Large intestine (tissue), 12 donors: ENCODE results near the gene ZBTB34. TPM values are rescaled to one million over a fixed set of nuclear protein-coding genes. Genes with fewer than 3 reads are reported as not detected.
A peak's percentile ranks its signal among the peaks of the same experiment; 100 is the strongest.
"Not testable (repeated sequence)": the region's sequence is repeated elsewhere in the genome, so short reads cannot be mapped to it uniquely, and the experiment has no call there.

ENCODE experiments used
- DNase-seq, 2 donors: peaks; one replicate each; pipeline versions ENCODE4 v3.0.0 to v3.0.0-alpha.2; 2013
- H3K27ac ChIP-seq: one replicate; pipeline ENCODE4 v1.5.1; 2013; ENCODE audit warnings: low read length
- H3K27me3 ChIP-seq: 2 replicates; pipeline ENCODE4 v1.6.1; 2013; ENCODE audit warnings: low read length; ENCODE audit not compliant: control insufficient read depth, insufficient read depth
- H3K36me3 ChIP-seq: 2 replicates; pipeline ENCODE4 v1.6.1; 2013; ENCODE audit warnings: low read length; ENCODE audit not compliant: control insufficient read depth, insufficient read depth
- H3K4me1 ChIP-seq: one replicate; pipeline ENCODE4 v1.6.1; 2013; ENCODE audit warnings: low read length; ENCODE audit not compliant: control insufficient read depth, insufficient read depth
- H3K4me3 ChIP-seq: one replicate; pipeline ENCODE4 v1.5.1; 2013; ENCODE audit warnings: low read length
- H3K9me3 ChIP-seq: one replicate; pipeline ENCODE4 v1.6.1; 2013; ENCODE audit warnings: mild to moderate bottlenecking, low read depth, low read length, moderate library complexity; ENCODE audit not compliant: control insufficient read depth
- WGBS: methylation state at CpG from one replicate; pipeline ENCODE4 v1.1.5; 2013; ENCODE audit warnings: low lambda C conversion rate; ENCODE audit not compliant: insufficient coverage; 5-methylcytosine and 5-hydroxymethylcytosine counted together
- long read RNA-seq, 11 donors: transcript quantifications; one replicate each; lab custom pipeline, GENCODE V29; 2026
- polyA plus RNA-seq: library from polyadenylated mRNA; unstranded; fragments of 120-200 nt; gene quantifications from one replicate; pipeline ENCODE4 v1.2.1, GENCODE V29; 2013

The ZBTB34 gene, protein sequence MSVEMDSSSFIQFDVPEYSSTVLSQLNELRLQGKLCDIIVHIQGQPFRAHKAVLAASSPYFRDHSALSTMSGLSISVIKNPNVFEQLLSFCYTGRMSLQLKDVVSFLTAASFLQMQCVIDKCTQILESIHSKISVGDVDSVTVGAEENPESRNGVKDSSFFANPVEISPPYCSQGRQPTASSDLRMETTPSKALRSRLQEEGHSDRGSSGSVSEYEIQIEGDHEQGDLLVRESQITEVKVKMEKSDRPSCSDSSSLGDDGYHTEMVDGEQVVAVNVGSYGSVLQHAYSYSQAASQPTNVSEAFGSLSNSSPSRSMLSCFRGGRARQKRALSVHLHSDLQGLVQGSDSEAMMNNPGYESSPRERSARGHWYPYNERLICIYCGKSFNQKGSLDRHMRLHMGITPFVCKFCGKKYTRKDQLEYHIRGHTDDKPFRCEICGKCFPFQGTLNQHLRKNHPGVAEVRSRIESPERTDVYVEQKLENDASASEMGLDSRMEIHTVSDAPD
- 14.6 TPM for polyA plus RNA-seq
- long read RNA-seq, donor 1, full-length matches to known transcripts = 10 of 10 reads
- long read RNA-seq, donor 1, partial matches to known transcripts = 0 of 10 reads
- long read RNA-seq, donor 1, other reads (novel, unspliced or antisense) = 0 of 10 reads
- long read RNA-seq, donor 2, full-length matches to known transcripts = 17 of 17 reads
- long read RNA-seq, donor 2, partial matches to known transcripts = 0 of 17 reads
- long read RNA-seq, donor 2, other reads (novel, unspliced or antisense) = 0 of 17 reads
- long read RNA-seq, donor 3 = 0 reads
- long read RNA-seq, donor 4, full-length matches to known transcripts = 5 of 5 reads
- long read RNA-seq, donor 4, partial matches to known transcripts = 0 of 5 reads
- long read RNA-seq, donor 4, other reads (novel, unspliced or antisense) = 0 of 5 reads
- long read RNA-seq, donor 5, full-length matches to known transcripts = 12 of 12 reads
- long read RNA-seq, donor 5, partial matches to known transcripts = 0 of 12 reads
- long read RNA-seq, donor 5, other reads (novel, unspliced or antisense) = 0 of 12 reads
- long read RNA-seq, donor 6, full-length matches to known transcripts = 27 of 27 reads
- long read RNA-seq, donor 6, partial matches to known transcripts = 0 of 27 reads
- long read RNA-seq, donor 6, other reads (novel, unspliced or antisense) = 0 of 27 reads
- long read RNA-seq, donor 7, full-length matches to known transcripts = 15 of 15 reads
- long read RNA-seq, donor 7, partial matches to known transcripts = 0 of 15 reads
- long read RNA-seq, donor 7, other reads (novel, unspliced or antisense) = 0 of 15 reads
- long read RNA-seq, donor 8, full-length matches to known transcripts = 29 of 29 reads
- long read RNA-seq, donor 8, partial matches to known transcripts = 0 of 29 reads
- long read RNA-seq, donor 8, other reads (novel, unspliced or antisense) = 0 of 29 reads
- long read RNA-seq, donor 9, full-length matches to known transcripts = 12 of 12 reads
- long read RNA-seq, donor 9, partial matches to known transcripts = 0 of 12 reads
- long read RNA-seq, donor 9, other reads (novel, unspliced or antisense) = 0 of 12 reads
- long read RNA-seq, donor 10, full-length matches to known transcripts = 26 of 26 reads
- long read RNA-seq, donor 10, partial matches to known transcripts = 0 of 26 reads
- long read RNA-seq, donor 10, other reads (novel, unspliced or antisense) = 0 of 26 reads
- long read RNA-seq, donor 11, full-length matches to known transcripts = 13 of 13 reads
- long read RNA-seq, donor 11, partial matches to known transcripts = 0 of 13 reads
- long read RNA-seq, donor 11, other reads (novel, unspliced or antisense) = 0 of 13 reads

- H3K36me3 ChIP-seq = peaks cover 13% of the 10 kb centered on the region
- peak within 1 kb of the TSS; percentile 86 for H3K27ac ChIP-seq
- H3K27me3 ChIP-seq = peaks cover 7% of the 10 kb centered on the region
- DNase-seq = peak; percentile 47 to 72
- no peaks in the 10 kb centered on the region for H3K9me3 ChIP-seq
- peaks cover 16% of the 10 kb centered on the region for H3K4me1 ChIP-seq
- H3K4me3 ChIP-seq = peak within 1 kb of the TSS; percentile 81
- WGBS = no CpG with 5 or more reads among the region's 67 CpGs
These were observed at the start of gene ZBTB34 for GRCh38 chr9:126860077-126860756. TSS of gene ZBTB34 (plus strand) at chr9:126860639. CDS start at chr9:126879400, 18,761 bp downstream.

GRCh38 chr9:126813072-126813471 is 47.4 kb upstream of the ZBTB34 start:
- no peaks in the 10 kb centered on the region for H3K4me1 ChIP-seq
- peaks cover 22% of the 10 kb centered on the region for H3K9me3 ChIP-seq
- H3K4me3 ChIP-seq = no peak overlapping the region
- H3K27me3 ChIP-seq = no peaks in the 10 kb centered on the region
- DNase-seq = no peak
- H3K27ac ChIP-seq = no peak overlapping the region
- WGBS = 100% methylated on average over 2 of the region's 11 CpGs
- peaks cover 25% of the 10 kb centered on the region for H3K36me3 ChIP-seq

GRCh38 chr9:126814091-126814490 is 46.3 kb upstream of the ZBTB34 start:
- no peak for DNase-seq
- H3K4me3 ChIP-seq = no peak overlapping the region
- H3K9me3 ChIP-seq = peaks cover 29% of the 10 kb centered on the region
- H3K27ac ChIP-seq = no peak overlapping the region
- no peaks in the 10 kb centered on the region for H3K4me1 ChIP-seq
- no peaks in the 10 kb centered on the region for H3K27me3 ChIP-seq
- peaks cover 31% of the 10 kb centered on the region for H3K36me3 ChIP-seq

DNA sequence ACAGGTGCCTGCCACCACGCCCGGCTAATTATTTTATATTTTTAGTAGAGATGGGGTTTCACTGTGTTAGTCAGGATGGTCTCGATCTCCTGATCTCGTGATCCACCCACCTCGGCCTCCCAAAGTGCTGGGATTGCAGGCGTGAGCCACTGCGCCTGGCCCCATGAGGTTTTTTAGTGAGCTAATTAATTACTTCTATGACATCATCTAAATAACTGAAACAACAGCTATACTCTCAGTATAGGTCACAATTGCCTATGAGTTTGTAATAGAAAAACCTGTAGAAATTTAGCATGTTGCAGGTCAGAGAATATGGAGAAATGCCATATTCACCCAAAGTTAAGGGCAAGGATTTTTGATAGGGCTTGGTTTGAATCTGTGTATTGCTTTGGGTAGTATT is 42.8 kb upstream of the ZBTB34 start:
- peaks cover 31% of the 10 kb centered on the region for H3K9me3 ChIP-seq
- H3K27ac ChIP-seq, DNase-seq, H3K4me1 ChIP-seq, H3K4me3 ChIP-seq, H3K27me3 ChIP-seq: not testable (repeated sequence)
- peaks cover 34% of the 10 kb centered on the region for H3K36me3 ChIP-seq
- WGBS = no CpG with 5 or more reads among the region's 7 CpGs

DNA sequence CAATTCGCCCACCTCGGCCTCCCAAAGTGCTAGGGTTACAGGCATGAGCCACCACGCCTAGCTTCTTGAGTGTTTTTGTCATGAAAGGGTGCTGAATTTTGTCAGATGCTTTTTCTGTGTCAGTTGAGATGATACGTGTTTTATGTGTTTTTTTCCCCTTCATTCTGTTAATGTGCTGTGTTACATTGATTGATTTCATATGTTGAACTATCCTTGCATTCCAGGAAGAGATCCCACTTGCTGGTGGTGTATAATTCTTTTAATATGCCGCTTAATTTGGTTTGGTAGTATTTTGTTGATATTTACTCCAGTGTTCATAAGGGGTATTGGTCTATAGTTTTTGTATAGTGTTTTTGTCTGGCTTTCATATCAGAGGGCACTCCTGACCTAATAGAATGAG is 42.0 kb upstream of the ZBTB34 start:
- Histone ChIP-seq H3K9me3 (peaks cover 31% of the 10 kb centered on the region), H3K27me3 (no peaks in the 10 kb centered on the region), H3K4me1 (no peaks in the 10 kb centered on the region), H3K4me3 (no peak overlapping the region), H3K36me3 (peaks cover 27% of the 10 kb centered on the region), H3K27ac (no peak overlapping the region)
- DNase-seq = no peak
- 100% methylated on average over 2 of the region's 5 CpGs for WGBS

DNA sequence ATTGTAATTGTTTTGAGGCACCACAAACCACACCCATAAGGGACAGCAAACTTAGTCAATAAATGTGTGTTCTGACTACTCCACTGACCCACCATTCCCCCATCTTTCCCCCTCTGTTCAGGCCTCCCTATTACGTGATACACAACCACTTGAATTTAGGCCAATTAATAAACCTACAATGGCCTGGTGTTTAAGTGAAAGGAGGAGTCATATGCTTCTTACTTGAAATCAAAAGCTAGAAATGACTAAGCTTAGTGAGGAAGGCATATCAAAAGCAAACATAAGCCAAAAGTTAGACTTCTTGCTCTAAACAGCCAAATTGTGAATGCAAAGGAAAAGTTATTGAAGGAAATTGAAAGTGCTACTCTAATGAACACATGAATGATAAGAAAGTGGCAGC is 41.0 kb upstream of the ZBTB34 start:
- H3K4me3 ChIP-seq = no peak overlapping the region
- no peaks in the 10 kb centered on the region for H3K4me1 ChIP-seq
- WGBS = no CpG with 5 or more reads among the region's 1 CpG
- H3K27ac ChIP-seq = no peak overlapping the region
- H3K36me3 ChIP-seq = peaks cover 33% of the 10 kb centered on the region
- H3K27me3 ChIP-seq = no peaks in the 10 kb centered on the region
- no peak for DNase-seq
- H3K9me3 ChIP-seq = peaks cover 29% of the 10 kb centered on the region

DNA sequence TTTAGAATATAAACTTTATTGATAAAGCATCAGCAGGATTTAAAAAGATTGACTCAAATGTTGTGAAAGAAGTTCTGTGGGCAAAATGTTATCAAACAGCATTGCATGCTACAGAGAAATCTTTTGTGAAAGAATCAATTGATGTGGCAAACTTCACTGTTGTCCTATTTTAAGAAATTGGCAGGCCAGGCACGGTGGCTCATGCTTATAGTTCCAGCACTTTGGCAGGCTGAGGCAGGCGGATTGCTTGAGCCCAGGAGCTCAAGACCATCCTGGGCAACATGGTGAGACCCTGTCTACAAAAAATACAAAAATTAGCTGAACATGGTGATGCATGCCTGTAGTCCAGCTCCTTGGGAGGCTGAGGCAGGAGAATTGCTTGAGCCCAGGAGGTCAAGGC is 38.2 kb upstream of the ZBTB34 start:
- WGBS = no CpG with 5 or more reads among the region's 2 CpGs
- H3K4me1 ChIP-seq = no peaks in the 10 kb centered on the region
- no peak overlapping the region for H3K27ac ChIP-seq
- no peak for DNase-seq
- no peak overlapping the region for H3K4me3 ChIP-seq
- H3K36me3 ChIP-seq = peaks cover 32% of the 10 kb centered on the region
- peaks cover 16% of the 10 kb centered on the region for H3K9me3 ChIP-seq
- H3K27me3 ChIP-seq = no peaks in the 10 kb centered on the region

GRCh38 chr9:126822873-126823272 is 37.6 kb upstream of the ZBTB34 start:
- Histone ChIP-seq H3K27ac (no peak overlapping the region), H3K9me3 (peaks cover 11% of the 10 kb centered on the region), H3K27me3 (no peaks in the 10 kb centered on the region), H3K4me1 (no peaks in the 10 kb centered on the region), H3K4me3 (no peak overlapping the region), H3K36me3 (peaks cover 33% of the 10 kb centered on the region)
- no peak for DNase-seq
- WGBS = 100% methylated on average over 1 of the region's 1 CpG

- H3K27ac ChIP-seq, DNase-seq, H3K4me3 ChIP-seq, H3K9me3 ChIP-seq, H3K4me1 ChIP-seq, H3K27me3 ChIP-seq: not testable (repeated sequence)
- WGBS = 33% methylated on average over 1 of the region's 7 CpGs
- H3K36me3 ChIP-seq = peaks cover 26% of the 10 kb centered on the region
These were observed 36.4 kb upstream of the ZBTB34 start for GRCh38 chr9:126824052-126824451.
